NCI-H1417 (cell line): Measurements from ENCODE around the gene RBBP9.
"Not testable (repeated sequence)": the region's sequence is repeated elsewhere in the genome, so short reads cannot be mapped to it uniquely, and the experiment has no call there.

ENCODE experiments used
- DNase-seq, 3 experiments: peaks; one replicate each; lab custom pipeline; 2025; lab: John Stamatoyannopoulos, UW

Gene RBBP9

GRCh38 chr20:18496740-18497592 lies at the start of gene RBBP9:
RBBP9 (minus strand) TSS chr20:18497225; CDS start chr20:18497167, 58 bp downstream.
- peak; percentile 65 to 93 (median 90) for DNase-seq

- DNase-seq, result no peak
Measured at GRCh38 chr20:18545566-18545965, 48.5 kb upstream of the RBBP9 start.

DNA sequence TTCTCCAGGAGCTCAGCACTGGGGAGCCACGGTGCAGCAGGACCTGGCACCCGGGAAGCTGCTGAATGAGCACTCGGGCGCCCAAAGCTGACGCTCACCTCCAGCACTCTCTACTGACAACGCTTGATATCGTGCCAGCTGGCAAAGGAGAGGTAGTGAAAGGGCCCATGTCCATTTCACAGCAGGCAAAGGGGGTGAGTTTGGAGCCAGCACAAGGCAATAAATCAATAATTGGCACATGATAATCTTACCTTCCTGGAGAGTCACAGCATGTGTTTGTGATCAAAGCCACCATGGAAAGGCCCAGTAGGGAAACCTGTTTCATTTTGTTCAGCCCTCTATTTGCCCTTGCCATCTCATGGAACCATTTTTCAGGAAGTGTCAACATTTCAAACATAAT lies 46.9 kb upstream of the RBBP9 start:
- DNase-seq, result peak in 2 of 3 experiments; percentile 90 to 99

DNA sequence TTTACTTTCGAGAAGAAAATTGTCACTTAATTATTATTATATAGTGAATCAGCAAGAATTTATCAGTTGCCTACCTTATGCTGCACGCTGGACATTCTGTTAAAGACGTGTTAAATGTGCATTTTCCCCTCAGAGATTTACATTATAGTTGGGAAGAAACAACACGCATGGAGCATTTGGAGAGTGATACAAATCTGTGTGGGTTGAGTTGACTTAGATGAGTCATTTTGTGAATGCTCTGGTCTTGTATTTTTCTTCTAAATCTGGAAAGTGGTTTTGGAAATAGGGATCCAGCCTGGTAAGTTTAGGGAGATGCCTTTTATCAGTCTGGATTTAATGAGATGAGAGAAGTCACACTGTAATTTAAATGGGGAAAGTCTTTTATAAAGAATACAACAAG lies 46.2 kb upstream of the RBBP9 start:
- DNase-seq, result no peak

GRCh38 chr20:18541741-18542140 lies 44.7 kb upstream of the RBBP9 start:
- no peak for DNase-seq

DNA sequence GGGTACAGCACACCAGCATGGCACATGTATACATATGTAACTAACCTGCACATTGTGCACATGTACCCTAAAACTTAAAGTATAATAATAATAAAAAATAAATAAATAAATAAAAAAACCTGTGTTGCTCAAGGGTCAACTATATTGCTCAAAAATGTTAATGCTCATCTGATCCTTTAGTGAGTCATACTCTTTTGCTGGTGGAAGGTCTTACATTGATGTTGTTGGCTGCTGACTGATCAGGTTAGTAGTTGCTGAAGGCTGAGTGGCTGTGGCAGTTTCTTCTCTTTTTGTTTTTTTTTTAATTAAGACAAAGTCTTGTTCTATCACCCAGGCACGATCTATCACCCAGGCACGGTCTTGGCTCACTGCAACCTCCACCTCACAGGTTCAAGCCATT lies 40.6 kb upstream of the RBBP9 start:
- DNase-seq, result no peak

GRCh38 chr20:18533978-18534644 lies 37.1 kb upstream of the RBBP9 start:
- no peak for DNase-seq

DNA sequence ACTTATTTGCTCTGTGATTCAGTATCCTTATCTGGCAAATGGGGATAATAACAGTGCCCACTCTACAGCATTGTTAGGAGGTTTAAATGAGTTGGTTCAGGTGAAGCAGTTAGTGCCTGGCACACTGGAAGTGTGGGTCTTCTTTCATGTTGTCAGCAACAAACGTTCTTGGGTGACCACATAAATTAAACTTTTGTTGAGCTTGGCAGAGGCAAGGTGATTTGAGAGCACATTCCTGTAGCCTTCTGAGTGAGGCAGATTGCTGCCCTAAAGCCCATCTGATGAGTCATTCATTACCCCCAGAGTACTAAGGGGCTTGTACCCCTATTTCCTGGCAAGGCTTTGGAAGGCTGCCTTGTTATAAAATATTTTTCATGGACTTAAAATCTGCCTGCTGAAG lies 36.5 kb upstream of the RBBP9 start:
- no peak for DNase-seq

- DNase-seq, result no peak
Measured at GRCh38 chr20:18532626-18533025, 35.6 kb upstream of the RBBP9 start.

GRCh38 chr20:18529041-18529440 lies 32.0 kb upstream of the RBBP9 start:
- no peak for DNase-seq

DNA sequence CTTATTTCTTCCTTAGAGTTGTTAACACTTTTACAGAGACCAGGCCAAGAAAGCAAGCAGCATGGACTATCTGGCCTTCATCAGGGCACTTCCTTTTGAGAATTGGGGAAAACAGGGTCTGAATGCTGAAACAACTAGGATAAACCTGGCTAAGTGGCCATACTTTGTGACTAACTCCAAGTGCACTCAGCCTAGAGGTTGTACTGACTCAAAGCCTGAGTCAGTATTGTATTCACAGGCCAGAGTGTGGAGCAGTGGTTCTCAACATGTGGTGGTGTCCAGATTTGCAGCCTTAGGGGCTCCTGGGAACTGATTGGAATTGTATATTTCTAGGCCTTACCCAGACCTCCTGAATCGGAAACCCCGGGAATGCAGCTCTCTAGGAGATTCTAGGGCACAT lies 30.8 kb upstream of the RBBP9 start:
- no peak for DNase-seq

GRCh38 chr20:18527339-18527738 lies 30.3 kb upstream of the RBBP9 start:
- DNase-seq, result no peak

DNA sequence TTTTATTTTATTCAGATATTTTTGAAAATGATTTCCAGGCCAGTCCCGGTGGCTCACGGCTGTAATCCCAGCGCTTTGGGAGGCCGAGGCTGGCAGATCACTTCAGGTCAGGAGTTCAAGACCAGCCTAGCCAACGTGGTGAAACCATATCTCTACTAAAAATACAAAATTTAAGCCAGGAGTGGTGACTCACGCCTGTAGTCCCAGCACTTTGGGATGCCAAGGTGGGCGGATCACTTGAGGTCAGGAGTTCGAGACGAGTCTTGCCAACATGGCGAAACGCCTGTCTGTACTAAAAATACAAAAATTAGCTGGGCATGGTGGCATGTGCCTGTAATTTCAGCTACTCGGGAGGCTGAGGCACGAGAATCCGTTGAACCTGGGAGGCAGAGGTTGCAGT lies 29.7 kb upstream of the RBBP9 start:
- DNase-seq, result not testable (repeated sequence)

DNA sequence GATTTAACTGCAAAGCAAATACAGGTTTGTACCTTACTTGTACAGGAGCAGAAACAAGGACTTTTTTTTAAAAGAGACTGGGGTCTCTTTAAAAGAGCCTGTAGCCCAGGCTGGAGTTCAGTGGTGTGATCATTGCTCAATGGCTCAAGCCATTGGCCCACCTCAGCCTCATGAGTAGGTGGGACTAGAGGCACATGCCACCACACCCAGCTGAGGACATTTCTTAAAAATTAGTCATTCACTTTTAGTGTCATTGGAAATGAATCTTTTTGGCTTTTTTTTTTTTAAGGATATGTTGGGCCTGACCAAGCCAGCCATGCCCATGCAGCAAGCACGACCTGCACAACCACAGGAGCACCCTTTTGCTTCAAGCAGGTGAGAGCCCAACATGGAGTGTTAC lies 27.6 kb upstream of the RBBP9 start:
- no peak for DNase-seq

GRCh38 chr20:18523066-18523465 lies 26.0 kb upstream of the RBBP9 start:
- no peak for DNase-seq

DNA sequence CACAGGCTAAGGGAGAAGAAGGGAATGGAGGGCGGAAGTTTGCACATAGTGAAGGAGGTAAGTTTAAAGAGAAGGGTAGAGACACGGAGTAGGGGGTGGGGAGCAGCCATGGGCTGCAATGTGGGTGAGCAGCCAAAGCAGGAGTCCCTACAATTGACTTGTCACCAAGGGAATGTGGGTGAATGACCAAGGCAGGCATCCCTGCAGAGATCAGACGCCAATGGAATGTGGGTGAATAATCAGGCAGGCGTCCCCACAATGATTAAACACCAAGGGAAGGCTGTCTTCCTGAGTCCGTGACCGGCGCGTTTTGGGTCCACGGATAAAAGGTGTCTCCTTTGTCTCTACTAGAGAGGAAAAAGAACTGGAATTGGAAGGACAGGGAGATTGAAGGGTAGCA lies 25.0 kb upstream of the RBBP9 start:
- DNase-seq, result not testable (repeated sequence)

DNA sequence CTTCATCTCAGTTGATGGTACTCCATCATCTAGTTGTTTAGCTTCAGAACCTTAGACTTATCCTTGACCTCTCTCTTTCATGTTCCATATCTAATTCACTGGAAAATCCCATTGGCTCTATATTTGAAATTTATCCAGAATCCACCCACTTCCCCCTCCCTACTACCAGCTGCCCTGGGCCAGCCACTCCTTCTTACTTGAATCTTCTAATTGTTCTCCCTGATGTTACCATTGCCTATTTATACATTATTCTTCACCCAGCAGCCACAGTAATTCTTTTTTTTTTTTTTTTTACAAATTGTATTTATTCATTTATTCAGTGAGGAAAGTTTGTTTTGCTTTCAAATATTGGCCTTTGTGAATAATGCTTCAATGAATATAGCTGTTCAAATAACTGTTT lies 18.9 kb upstream of the RBBP9 start:
- DNase-seq, result no peak

DNA sequence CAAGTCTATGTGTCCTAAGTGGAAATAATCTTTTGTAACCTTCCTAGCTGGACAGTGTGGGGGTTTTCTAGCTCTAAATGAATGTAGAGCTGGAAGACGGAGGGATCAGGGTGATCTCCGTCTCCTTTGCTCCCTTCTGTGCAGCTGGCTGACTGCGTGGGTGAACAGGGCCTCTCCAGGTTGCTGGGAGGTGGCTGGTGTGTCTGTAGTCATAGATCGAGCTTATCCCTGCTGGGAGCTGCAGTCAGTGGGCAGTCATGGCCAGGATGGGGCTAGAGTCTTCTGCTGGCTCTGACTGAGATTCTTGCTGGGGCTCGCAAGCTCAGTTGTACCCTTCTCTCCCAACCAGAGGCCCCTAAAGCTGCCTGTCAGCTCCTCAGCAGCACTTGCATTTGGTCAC lies 17.1 kb upstream of the RBBP9 start:
- no peak for DNase-seq

GRCh38 chr20:18513208-18513607 lies 16.2 kb upstream of the RBBP9 start:
- no peak for DNase-seq

DNA sequence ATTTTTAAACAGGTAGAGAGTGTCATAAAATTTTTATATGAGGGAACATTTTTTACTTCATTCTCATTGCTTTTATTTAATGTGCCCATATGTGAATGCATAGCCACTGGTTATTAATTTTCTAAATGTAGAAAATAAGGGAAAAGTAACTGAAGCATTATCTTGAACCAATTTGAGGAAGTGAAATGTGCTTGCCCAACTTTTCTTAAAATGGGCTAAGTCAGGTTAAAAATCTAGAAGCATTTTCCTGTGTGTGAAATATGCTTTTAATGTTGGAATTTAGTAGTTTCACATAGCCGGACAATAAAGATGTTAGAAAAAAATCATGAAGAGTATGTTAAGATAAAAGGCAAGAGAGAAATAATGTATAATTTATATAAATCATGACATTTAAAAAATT lies 14.5 kb upstream of the RBBP9 start:
- DNase-seq, result no peak

DNA sequence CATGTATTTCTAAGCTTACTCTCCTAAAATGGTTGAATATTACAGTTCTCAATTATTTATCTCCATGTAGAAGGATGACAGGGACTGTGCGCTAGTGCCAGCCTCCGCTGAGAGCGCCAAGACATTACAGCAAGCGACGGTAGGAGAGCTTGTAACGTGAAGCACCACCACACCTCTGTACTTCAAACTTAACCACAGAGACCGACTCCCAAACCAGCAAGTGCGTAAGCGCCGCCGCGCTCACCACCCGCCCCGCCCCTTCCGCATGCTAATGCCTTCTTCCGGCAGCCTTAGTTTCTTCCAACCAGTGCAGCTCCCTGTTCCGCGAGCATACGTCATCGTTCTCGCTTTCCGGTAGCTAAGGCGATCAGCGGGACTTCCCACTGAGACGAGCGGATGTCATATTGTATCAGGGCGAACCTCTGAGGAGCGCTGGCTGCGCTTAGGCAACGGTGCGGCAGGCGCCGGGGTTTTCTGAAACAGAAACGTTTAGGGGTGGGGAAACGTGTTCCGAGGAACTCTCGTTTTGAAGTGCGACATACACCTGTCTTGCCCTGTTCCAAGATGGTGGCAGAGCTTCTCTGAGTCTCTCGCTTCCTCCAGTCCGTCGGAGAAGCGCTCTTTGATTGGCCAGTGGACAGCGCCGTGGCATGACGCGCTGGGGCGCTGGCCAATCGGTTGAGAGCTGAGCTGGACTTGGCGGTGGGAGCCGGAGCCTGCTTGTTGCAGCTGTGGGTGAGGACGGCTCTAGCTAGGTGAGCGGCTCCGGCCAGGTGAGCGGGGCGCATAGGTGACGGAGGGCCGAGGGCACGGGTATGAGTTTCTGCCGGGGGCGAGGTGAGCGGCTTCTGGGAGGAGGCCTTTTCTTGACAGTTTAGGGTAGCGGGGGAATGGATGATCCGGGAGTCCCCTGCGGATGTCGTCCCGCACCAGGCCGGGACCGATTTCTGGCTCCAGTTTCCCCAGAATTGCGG lies 10.5 kb upstream of the RBBP9 start, which contains the start of gene SEC23B:
Gene SEC23B (plus strand): TSS at position 723 of the 974 bp plus-strand sequence. CDS start 2,896 bp downstream, outside the sequence.
- peak; percentile 92 to 100 (median 99) for DNase-seq

GRCh38 chr20:18506744-18507143 lies 9.7 kb upstream of the RBBP9 start:
- DNase-seq, result peak in 2 of 3 experiments; percentile 68 to 84
